ENCODE measurements around the gene MEPE. TPM values are rescaled to one million over a fixed set of nuclear protein-coding genes. Genes with fewer than 3 reads are reported as not detected.

The MEPE gene
- total and polyA plus RNA-seq, 4 donors, result 0.07 TPM; not detected in 3

- DNase-seq (ENCODE audit: low spot score), result no peak
- Histone ChIP-seq H3K4me3 (ENCODE audit: low read depth in 1 of 3, low read length in 3 of 3) (no peak overlapping the region), H3K9ac (ENCODE audit: low read depth in 1 of 2, low read length in 2 of 2) (no peak overlapping the region), H3K27ac (ENCODE audit: low read depth in 1 of 2, low read length in 2 of 2) (no peak overlapping the region), H3K36me3 (ENCODE audit: control insufficient read depth in 4 of 4, insufficient read depth in 3 of 4, low read depth in 1 of 4, low read length in 3 of 4) (no peaks in the 10 kb centered on the region), H3K9me3 (ENCODE audit: control insufficient read depth in 4 of 4, low read length in 3 of 4) (no peaks in the 10 kb centered on the region), H3K27me3 (ENCODE audit: control insufficient read depth in 4 of 4, insufficient read depth in 4 of 4, low read length in 3 of 4) (no peaks in the 10 kb centered on the region), H3K4me1 (ENCODE audit: control insufficient read depth in 4 of 4, insufficient read depth in 4 of 4, low read length in 3 of 4) (no peaks in the 10 kb centered on the region)
- no peak for TF ChIP-seq MAX (IDR thresholded peaks at IDR 0.05)
- TF ChIP-seq ATF3 (IDR thresholded peaks at IDR 0.05), result no peak
- TF ChIP-seq RXRA (IDR thresholded peaks at IDR 0.05), result no peak
- TF ChIP-seq RAD21 (IDR thresholded peaks at IDR 0.05), result no peak
- TF ChIP-seq JUND (IDR thresholded peaks at IDR 0.05), result no peak
- TF ChIP-seq YY1 (IDR thresholded peaks at IDR 0.05), result no peak
- no peak for TF ChIP-seq CTCF (IDR thresholded peaks at IDR 0.05; ENCODE audit: low read depth, low read length, missing input control)
- TF ChIP-seq SP1 (IDR thresholded peaks at IDR 0.05), result no peak
- TF ChIP-seq HNF4A (conservative IDR thresholded peaks at IDR 0.05), result no peak
- TF ChIP-seq GABPA (IDR thresholded peaks at IDR 0.05 in 1 of 2, conservative IDR thresholded peaks at IDR 0.05 in 1 of 2), result no peak
- no peak for TF ChIP-seq TAF1 (conservative IDR thresholded peaks at IDR 0.05)
- TF ChIP-seq ZBTB33 (IDR thresholded peaks at IDR 0.05), result no peak
- no peak for TF ChIP-seq FOXA2 (IDR thresholded peaks at IDR 0.05)
- TF ChIP-seq REST (IDR thresholded peaks at IDR 0.05), result no peak
- no peak for TF ChIP-seq EGR1 (IDR thresholded peaks at IDR 0.05; ENCODE audit: low read depth in 2 of 2)
- no peak for TF ChIP-seq HNF4G (IDR thresholded peaks at IDR 0.05)
- 69% methylated on average over 2 of the region's 2 CpGs for WGBS
These were observed 1.6 kb downstream of the MEPE start for GRCh38 chr4:87834401-87834800.

- WGBS, result 94% methylated on average over 2 of the region's 2 CpGs
- TF ChIP-seq CTCF (IDR thresholded peaks at IDR 0.05; ENCODE audit: low read depth, low read length, missing input control) (no peak), EGR1 (IDR thresholded peaks at IDR 0.05; ENCODE audit: low read depth in 2 of 2) (no peak), SP1 (IDR thresholded peaks at IDR 0.05) (no peak), TAF1 (conservative IDR thresholded peaks at IDR 0.05) (no peak), MAX (IDR thresholded peaks at IDR 0.05) (no peak), FOXA2 (IDR thresholded peaks at IDR 0.05) (no peak), JUND (IDR thresholded peaks at IDR 0.05) (no peak), HNF4A (conservative IDR thresholded peaks at IDR 0.05) (no peak), NR2F2 (IDR thresholded peaks at IDR 0.05) (no peak), RAD21 (IDR thresholded peaks at IDR 0.05) (no peak), FOXA1 (IDR thresholded peaks at IDR 0.05) (no peak), RXRA (IDR thresholded peaks at IDR 0.05) (no peak), ZBTB33 (IDR thresholded peaks at IDR 0.05) (no peak), GABPA (IDR thresholded peaks at IDR 0.05 in 1 of 2, conservative IDR thresholded peaks at IDR 0.05 in 1 of 2) (no peak)
- Histone ChIP-seq H3K27ac (ENCODE audit: low read depth in 1 of 2, low read length in 2 of 2) (no peak overlapping the region), H3K9ac (ENCODE audit: low read depth in 1 of 2, low read length in 2 of 2) (no peak overlapping the region), H3K4me3 (ENCODE audit: low read depth in 1 of 3, low read length in 3 of 3) (no peak overlapping the region), H3K9me3 (ENCODE audit: control insufficient read depth in 4 of 4, low read length in 3 of 4) (no peaks in the 10 kb centered on the region), H3K27me3 (ENCODE audit: control insufficient read depth in 4 of 4, insufficient read depth in 4 of 4, low read length in 3 of 4) (no peaks in the 10 kb centered on the region), H3K36me3 (ENCODE audit: control insufficient read depth in 4 of 4, insufficient read depth in 3 of 4, low read depth in 1 of 4, low read length in 3 of 4) (no peaks in the 10 kb centered on the region), H3K4me1 (ENCODE audit: control insufficient read depth in 4 of 4, insufficient read depth in 4 of 4, low read length in 3 of 4) (no peaks in the 10 kb centered on the region)
- no peak for DNase-seq (ENCODE audit: low spot score)
These were observed 2.4 kb downstream of the MEPE start for GRCh38 chr4:87835197-87835596.
